HEK293 (cell line): ENCODE measurements around the gene STX1B.

ENCODE experiments used
- CTCF ChIA-PET: fragments of 350-600 bp; formaldehyde crosslinking; extraction: SDS; loops from one replicate; lab custom pipeline; 2021; ENCODE audit warnings: antibody characterized with exemption; lab: Yijun Ruan, JAX
- POLR2A ChIA-PET: fragments of 300-600 bp; formaldehyde crosslinking; extraction: SDS; loops from one replicate; lab custom pipeline; 2020; ENCODE audit warnings: antibody characterized with exemption, inconsistent platforms; lab: Yijun Ruan, JAX
- H3K27ac ChIP-seq: fragments of 200-500 bp; sonication (Bioruptor generic); 2 replicates; pipeline ENCODE4 v1.5.1; 2014; ENCODE audit warnings: low read depth, low read length, control low read depth, inconsistent platforms; ENCODE audit errors: extremely low read depth
- H3K36me3 ChIP-seq, 2 experiments: fragments of 200-500 bp in 1 of 2; sonication (Bioruptor generic) in 1 of 2; 1 replicate in 1 of 2; 2 replicates in 1 of 2; pipeline ENCODE4 v1.5.1; 2014 to 2017; ENCODE audit warnings: inconsistent platforms in 2 of 2, low read length in 2 of 2; ENCODE audit not compliant: control insufficient read depth in 2 of 2, insufficient read depth in 1 of 2
- H3K4me1 ChIP-seq: fragments of 200-500 bp; sonication (Bioruptor generic); 2 replicates; pipeline ENCODE4 v1.5.1; 2014; ENCODE audit warnings: mild to moderate bottlenecking, low read length, inconsistent platforms; ENCODE audit not compliant: control insufficient read depth, insufficient read depth
- H3K4me3 ChIP-seq: 2 replicates; pipeline ENCODE4 v1.5.1; 2011; ENCODE audit warnings: low read depth, mild to moderate bottlenecking, control low read depth, low read length, moderate library complexity
- H3K9me3 ChIP-seq: fragments of 200-500 bp; sonication (Bioruptor generic); 2 replicates; pipeline ENCODE4 v1.5.1; 2014; ENCODE audit warnings: low read depth, low read length, inconsistent platforms; ENCODE audit not compliant: control insufficient read depth, insufficient read depth
- AEBP2 ChIP-seq: fragments of 450-650 bp; formaldehyde crosslinking; IDR thresholded peaks from 2 replicates; pipeline ENCODE4 v1.5.1; 2016; ENCODE audit warnings: missing biosample characterization, missing genetic modification characterization, borderline replicate concordance
- HOXC10 ChIP-seq: sonication (generic); formaldehyde crosslinking; IDR thresholded peaks from 2 replicates; pipeline ENCODE4 v1.8.1; 2023; ENCODE audit warnings: mild to moderate bottlenecking, missing genetic modification reagents
- MEIS1 ChIP-seq: sonication (generic); formaldehyde crosslinking; IDR thresholded peaks from 2 replicates; pipeline ENCODE4 v1.8.1; 2022; ENCODE audit warnings: missing genetic modification reagents, mild to moderate bottlenecking, borderline replicate concordance
- MZF1 ChIP-seq: fragments of 450-650 bp; formaldehyde crosslinking; IDR thresholded peaks from 2 replicates; pipeline ENCODE4 v1.5.1; 2017; ENCODE audit warnings: missing biosample characterization, missing genetic modification characterization, borderline replicate concordance
- PBX3 ChIP-seq: sonication (generic); formaldehyde crosslinking; IDR thresholded peaks from 2 replicates; pipeline ENCODE4 v1.8.1; 2022; ENCODE audit warnings: mild to moderate bottlenecking, moderate library complexity, missing genetic modification reagents
- ZBTB20 ChIP-seq: fragments of 450-650 bp; formaldehyde crosslinking; IDR thresholded peaks from 2 replicates; pipeline ENCODE4 v1.5.1; 2016; ENCODE audit warnings: missing biosample characterization, missing genetic modification characterization
- ZBTB44 ChIP-seq: fragments of 450-650 bp; IDR thresholded peaks from 2 replicates; pipeline ENCODE4 v1.5.1; 2018; ENCODE audit warnings: missing biosample characterization, mild to moderate bottlenecking, missing genetic modification characterization
- ZBTB6 ChIP-seq: fragments of 450-650 bp; formaldehyde crosslinking; IDR thresholded peaks from 2 replicates; pipeline ENCODE4 v1.5.1; 2017; ENCODE audit warnings: missing biosample characterization, missing genetic modification characterization
- ZFHX2 ChIP-seq: fragments of 450-650 bp; formaldehyde crosslinking; conservative IDR thresholded peaks from 2 replicates; pipeline ENCODE4 v1.5.1; 2016; ENCODE audit warnings: missing biosample characterization, missing genetic modification characterization
- ZFP3 ChIP-seq: fragments of 450-650 bp; formaldehyde crosslinking; IDR thresholded peaks from 2 replicates; pipeline ENCODE4 v1.5.1; 2016; ENCODE audit warnings: low read depth, missing biosample characterization, missing genetic modification characterization
- ZFP69B ChIP-seq: fragments of 450-650 bp; formaldehyde crosslinking; IDR thresholded peaks from 2 replicates; pipeline ENCODE4 v1.5.1; 2016; ENCODE audit warnings: missing biosample characterization, missing genetic modification characterization
- ZNF169 ChIP-seq: fragments of 450-650 bp; formaldehyde crosslinking; IDR thresholded peaks from 2 replicates; pipeline ENCODE4 v1.5.1; 2016; ENCODE audit warnings: missing biosample characterization, missing genetic modification characterization
- ZNF335 ChIP-seq: fragments of 450-650 bp; formaldehyde crosslinking; conservative IDR thresholded peaks from 2 replicates; pipeline ENCODE4 v1.5.1; 2016; ENCODE audit warnings: missing biosample characterization, missing genetic modification characterization
- ZNF354C ChIP-seq: fragments of 450-650 bp; formaldehyde crosslinking; IDR thresholded peaks from 2 replicates; pipeline ENCODE4 v1.5.1; 2016; ENCODE audit warnings: missing biosample characterization, missing genetic modification characterization, low read depth, borderline replicate concordance
- ZNF501 ChIP-seq: fragments of 450-650 bp; formaldehyde crosslinking; IDR thresholded peaks from 2 replicates; pipeline ENCODE4 v1.5.1; 2016; ENCODE audit warnings: missing biosample characterization, missing genetic modification characterization
- ZNF624 ChIP-seq: fragments of 450-650 bp; formaldehyde crosslinking; IDR thresholded peaks from 2 replicates; pipeline ENCODE4 v1.5.1; 2017; ENCODE audit warnings: missing biosample characterization, missing genetic modification characterization
- ZNF654 ChIP-seq: fragments of 450-650 bp; formaldehyde crosslinking; IDR thresholded peaks from 2 replicates; pipeline ENCODE4 v1.5.1; 2016; ENCODE audit warnings: low read depth, missing biosample characterization, missing genetic modification characterization
- ZNF701 ChIP-seq: fragments of 450-650 bp; formaldehyde crosslinking; IDR thresholded peaks from 2 replicates; pipeline ENCODE4 v1.5.1; 2016; ENCODE audit warnings: missing biosample characterization, missing genetic modification characterization
- ZNF785 ChIP-seq: fragments of 450-650 bp; formaldehyde crosslinking; IDR thresholded peaks from 2 replicates; pipeline ENCODE4 v1.5.1; 2016; ENCODE audit warnings: missing biosample characterization, missing genetic modification characterization

Gene STX1B

GRCh38 chr16:30992276-30992780 lies 18.1 kb downstream of the STX1B start (continued):
- TF ChIP-seq PBX3 (CRISPR knock-in tag): no peak
- TF ChIP-seq ZBTB44 (tag by site-specific recombination): no peak
- TF ChIP-seq ZFP3 (tag by site-specific recombination): no peak
- no peak for TF ChIP-seq ZNF624 (tag by site-specific recombination)
- TF ChIP-seq, all 188 proteins: peak for 0

GRCh38 chr16:30991052-30991451 lies 19.4 kb downstream of the STX1B start:
- ChIA-PET CTCF (interaction anchor here (0.6 kb wide), 1 partner anchor 1173 kb away, joined by 3 read pairs; no protein-coding TSS in a partner anchor), POLR2A (no interaction called here)
- TF ChIP-seq ZBTB20 (tag by site-specific recombination): no peak
- no peak for TF ChIP-seq ZNF354C (tag by site-specific recombination)
- TF ChIP-seq ZNF701 (tag by site-specific recombination): no peak
- no peak for TF ChIP-seq ZNF785
- no peak for TF ChIP-seq ZNF501
- TF ChIP-seq ZFP69B (tag by site-specific recombination): no peak
- no peak for TF ChIP-seq ZNF169 (tag by site-specific recombination)
- no peak for TF ChIP-seq MZF1 (tag by site-specific recombination)
- TF ChIP-seq PBX3 (CRISPR knock-in tag): no peak
- TF ChIP-seq ZNF335 (tag by site-specific recombination): no peak
- TF ChIP-seq ZFHX2 (tag by site-specific recombination): no peak
- TF ChIP-seq HOXC10 (CRISPR knock-in tag): no peak
- no peak for TF ChIP-seq ZNF654
- TF ChIP-seq ZBTB6 (tag by site-specific recombination): no peak
- TF ChIP-seq MEIS1 (CRISPR knock-in tag): no peak
- TF ChIP-seq AEBP2: no peak
- Histone ChIP-seq H3K4me1 (no peaks in the 10 kb centered on the region), H3K36me3 (peaks cover 0 to 15% of the 10 kb centered on the region in 2 experiments; a peak in 1 of 3 replicates), H3K4me3 (no peak overlapping the region), H3K27ac (no peak overlapping the region), H3K9me3 (no peaks in the 10 kb centered on the region)
